ENCODE results near the gene ERMP1. TPM values are rescaled to one million over a fixed set of nuclear protein-coding genes. Genes with fewer than 3 reads are reported as not detected.

Gene ERMP1
- total RNA-seq, 1 experiment from 2014 or later: 11.7 TPM

GRCh38 chr9:5854063-5854790 is 21.3 kb upstream of the ERMP1 start:
- DNase-seq (ENCODE audit: low read depth): no peak

- no peak for DNase-seq (ENCODE audit: low read depth)
Observed at GRCh38 chr9:5853617-5854016, 20.7 kb upstream of the ERMP1 start.

- no peak for DNase-seq (ENCODE audit: low read depth)
Observed at GRCh38 chr9:5852987-5853386, 20.1 kb upstream of the ERMP1 start.

GRCh38 chr9:5851445-5851844 is 18.5 kb upstream of the ERMP1 start:
- peak; percentile 27 for DNase-seq (ENCODE audit: low read depth)

GRCh38 chr9:5850724-5851122 is 17.8 kb upstream of the ERMP1 start:
- no peak for DNase-seq (ENCODE audit: low read depth)

- DNase-seq (ENCODE audit: low read depth): no peak
Observed at GRCh38 chr9:5848372-5848882, 15.5 kb upstream of the ERMP1 start.

- no peak for DNase-seq (ENCODE audit: low read depth)
Observed at GRCh38 chr9:5846501-5846921, 13.6 kb upstream of the ERMP1 start.

GRCh38 chr9:5846096-5846495 is 13.2 kb upstream of the ERMP1 start:
- DNase-seq (ENCODE audit: low read depth): no peak

- DNase-seq (ENCODE audit: low read depth): no peak
Observed at GRCh38 chr9:5845157-5845531, 12.2 kb upstream of the ERMP1 start.

- peak; percentile 75 for DNase-seq (ENCODE audit: low read depth)
Observed at GRCh38 chr9:5843794-5844471, 11.0 kb upstream of the ERMP1 start.

GRCh38 chr9:5842929-5843793 is 10.2 kb upstream of the ERMP1 start:
- DNase-seq (ENCODE audit: low read depth): no peak

- DNase-seq (ENCODE audit: low read depth): no peak
Observed at GRCh38 chr9:5841771-5842573, 9.1 kb upstream of the ERMP1 start.

GRCh38 chr9:5840788-5841187 is 7.9 kb upstream of the ERMP1 start:
- DNase-seq (ENCODE audit: low read depth): no peak

- no peak for DNase-seq (ENCODE audit: low read depth)
Observed at GRCh38 chr9:5839572-5839902, 6.6 kb upstream of the ERMP1 start.

- DNase-seq (ENCODE audit: low read depth): peak; percentile 82
Observed at GRCh38 chr9:5838884-5839571, 6.1 kb upstream of the ERMP1 start.

- DNase-seq (ENCODE audit: low read depth): no peak
Observed at GRCh38 chr9:5835808-5836207, 2.9 kb upstream of the ERMP1 start.

- no peak for DNase-seq (ENCODE audit: low read depth)
Observed at GRCh38 chr9:5834214-5834613, 1.3 kb upstream of the ERMP1 start.

- DNase-seq (ENCODE audit: low read depth): no peak
Observed at GRCh38 chr9:5832071-5832537, 813 bp downstream of the ERMP1 start.

GRCh38 chr9:5825895-5826622 is 6.9 kb downstream of the ERMP1 start:
- no peak for DNase-seq (ENCODE audit: low read depth)

GRCh38 chr9:5825223-5825622 is 7.7 kb downstream of the ERMP1 start:
- DNase-seq (ENCODE audit: low read depth): no peak

Data from Daoy (cell line).